Panc1 (cell line): ENCODE measurements around the gene OR52E4. TPM values are rescaled to one million over a fixed set of nuclear protein-coding genes. Genes with fewer than 3 reads are reported as not detected.

Experiments used
- ATAC-seq: fragments of 200-7000 bp; cut with Tn5 transposase; 2 replicates; pipeline ENCODE4 v1.9.1; 2020; ENCODE audit warnings: mild to moderate bottlenecking, moderate library complexity
- BruUV-seq: library from RNA; stranded (reverse); fragments of 400-500 nt; replicated peaks from 2 replicates; lab custom pipeline; 2021; lab: Mats Ljungman, UMichigan
- CTCF ChIA-PET: fragments of 300-600 bp; sonication (Branson Sonifier 250); formaldehyde crosslinking; loops from one replicate; lab custom pipeline; 2022; ENCODE audit warnings: antibody characterized with exemption; lab: Charles Lee
- POLR2A ChIA-PET: fragments of 300-600 bp; sonication (Branson Sonifier 250); formaldehyde crosslinking; loops from one replicate; lab custom pipeline; 2022; ENCODE audit warnings: antibody characterized with exemption; lab: Charles Lee
- DNase-seq: peaks from one replicate; pipeline ENCODE4 v3.0.0-alpha.2; 2010; ENCODE audit warnings: low read depth, low spot score
- H3K27ac ChIP-seq: 2 replicates; pipeline ENCODE4 v1.5.1; 2011; ENCODE audit warnings: mild to moderate bottlenecking, low read length, inconsistent platforms
- H3K27me3 ChIP-seq: fragments of 200-500 bp; sonication (Bioruptor generic); 2 replicates; pipeline ENCODE4 v1.6.0; 2014; ENCODE audit warnings: low read length, inconsistent platforms; ENCODE audit not compliant: control insufficient read depth, insufficient read depth
- H3K36me3 ChIP-seq: fragments of 200-500 bp; sonication (Bioruptor generic); 2 replicates; pipeline ENCODE4 v1.5.1; 2014; ENCODE audit warnings: inconsistent platforms, mild to moderate bottlenecking, low read length, moderate library complexity; ENCODE audit not compliant: control insufficient read depth, insufficient read depth
- H3K4me1 ChIP-seq: 2 replicates; pipeline ENCODE4 v1.5.1; 2011; ENCODE audit warnings: inconsistent platforms, mild to moderate bottlenecking, low read length, moderate library complexity; ENCODE audit not compliant: control insufficient read depth, insufficient read depth
- H3K4me3 ChIP-seq, 2 experiments: 2 replicates each; pipeline ENCODE4 v1.5.1; 2011 to 2012; ENCODE audit warnings: low read depth in 2 of 2, low read length in 2 of 2, mild to moderate bottlenecking in 2 of 2, inconsistent platforms in 1 of 2, moderate library complexity in 1 of 2
- H3K9me3 ChIP-seq: fragments of 200-500 bp; sonication (Bioruptor generic); 2 replicates; pipeline ENCODE4 v1.5.1; 2014; ENCODE audit warnings: low read depth, mild to moderate bottlenecking, inconsistent platforms, low read length, moderate library complexity; ENCODE audit not compliant: control insufficient read depth, insufficient read depth
- CTCF ChIP-seq: fragments of 450-650 bp; IDR thresholded peaks from 2 replicates; pipeline ENCODE4 v1.5.1; 2017; ENCODE audit warnings: mild to moderate bottlenecking
- POLR2AphosphoS5 ChIP-seq: IDR thresholded peaks from 2 replicates; pipeline ENCODE4 v1.6.1; 2012; ENCODE audit warnings: mild to moderate bottlenecking, low read depth, low read length, moderate library complexity
- REST ChIP-seq, 2 experiments: IDR thresholded peaks; 2 replicates each; pipeline ENCODE4 v1.6.1; 2011 to 2012; ENCODE audit warnings: low read depth in 2 of 2, control low read depth in 1 of 2, low read length in 1 of 2, mild to moderate bottlenecking in 1 of 2, moderate library complexity in 1 of 2; ENCODE audit not compliant: insufficient read depth in 1 of 2
- SIN3A ChIP-seq: IDR thresholded peaks from 2 replicates; pipeline ENCODE4 v1.6.1; 2012; ENCODE audit warnings: low read depth, mild to moderate bottlenecking, low read length, moderate library complexity, borderline replicate concordance; ENCODE audit not compliant: insufficient read depth
- TCF7L2 ChIP-seq: IDR thresholded peaks from 2 replicates; pipeline ENCODE4 v1.6.1; 2011; ENCODE audit warnings: mild to moderate bottlenecking, low read depth, low read length, inconsistent platforms
- in situ Hi-C: cut with HindIII; loops from 2 replicates; pipeline ENCODE4 v1.10.0; 2016; ENCODE audit warnings: low sequenced_read_pairs, low pct_unique_long_range_greater_than_20kb
- intact Hi-C: fragments of 100-400 bp; cut with micrococcal nuclease; formaldehyde crosslinking; loops from one replicate; pipeline ENCODE4 v1.10.0; 2022; ENCODE audit not compliant: unreplicated experiment
- total RNA-seq: library from RNA; stranded (reverse); gene quantifications from one replicate; pipeline ENCODE4 v1.2.1, GENCODE V29; 2021; ENCODE audit not compliant: unreplicated experiment

OR52E4 gene
- total RNA-seq, 1 experiment from 2014 or later = not detected

- Histone ChIP-seq H3K4me3 (no peak overlapping the region), H3K9me3 (no peaks in the 10 kb centered on the region), H3K36me3 (no peaks in the 10 kb centered on the region), H3K27ac (no peak overlapping the region), H3K27me3 (no peaks in the 10 kb centered on the region), H3K4me1 (no peaks in the 10 kb centered on the region)
- no TSS peak for BruUV-seq
- ChIA-PET CTCF (no interaction called here), POLR2A (no interaction called here)
- in situ Hi-C loops (no loop called here), intact Hi-C loops (no loop called here)
- TF ChIP-seq SIN3A (no peak), TCF7L2 (no peak), REST (IDR thresholded peaks at IDR 0.05; ENCODE audit: insufficient read depth in 1 of 2, low read depth in 2 of 2, low read length in 1 of 2) (no peak), POLR2AphosphoS5 (no peak)
- no peak for ATAC-seq
- no peak for DNase-seq
Observed at GRCh38 chr11:5928811-5929210, 48.4 kb downstream of the OR52E4 start.

- no peak overlapping the region for H3K4me3 ChIP-seq
- ChIA-PET CTCF (no interaction called here), POLR2A (no interaction called here)
- intact Hi-C loops = no loop called here
- no peaks in the 10 kb centered on the region for H3K4me1 ChIP-seq
- no peaks in the 10 kb centered on the region for H3K36me3 ChIP-seq
- no peaks in the 10 kb centered on the region for H3K27me3 ChIP-seq
- no peak overlapping the region for H3K27ac ChIP-seq
- in situ Hi-C loops = no loop called here
- no TSS peak for BruUV-seq
- TF ChIP-seq SIN3A = no peak
- no peaks in the 10 kb centered on the region for H3K9me3 ChIP-seq
- DNase-seq = no peak
- ATAC-seq = no peak
Observed at GRCh38 chr11:5929571-5930368, 49.3 kb downstream of the OR52E4 start.

- Histone ChIP-seq H3K4me3 (no peak overlapping the region), H3K9me3 (no peaks in the 10 kb centered on the region), H3K4me1 (no peaks in the 10 kb centered on the region), H3K27ac (no peak overlapping the region), H3K36me3 (no peaks in the 10 kb centered on the region), H3K27me3 (no peaks in the 10 kb centered on the region)
- no peak for TF ChIP-seq CTCF
- no peak for TF ChIP-seq SIN3A
- TF ChIP-seq POLR2AphosphoS5 = no peak
- TF ChIP-seq REST (IDR thresholded peaks at IDR 0.05; ENCODE audit: insufficient read depth in 1 of 2, low read depth in 2 of 2, low read length in 1 of 2) = no peak
- TF ChIP-seq TCF7L2 = no peak
- in situ Hi-C loops (no loop called here), intact Hi-C loops (no loop called here)
- ChIA-PET POLR2A (no interaction called here), CTCF (no interaction called here)
- ATAC-seq = no peak
- no peak for DNase-seq
- no TSS peak for BruUV-seq
Observed at GRCh38 chr11:5930614-5931013, 50.2 kb downstream of the OR52E4 start.
